ENCODE measurements around the gene EPHB4. TPM values are rescaled to one million over a fixed set of nuclear protein-coding genes. Genes with fewer than 3 reads are reported as not detected.

EPHB4 gene
- total and polyA plus RNA-seq, 2 donors (not counting 3 experiments of a cell fraction or from before 2014, with no cell fraction given) = 193 to 274 TPM

- intact Hi-C loops (cut with micrococcal nuclease) = loop anchor here (10.0 kb wide), 1 partner anchor 277 kb away; the partner anchor contains the start of genes FBXO24 and LRCH4
- POLR2A ChIA-PET = interaction anchor here (0.6 to 0.7 kb wide), 2 partner anchors 14 to 25 kb away, joined by 3 to 4 read pairs; partner anchors contain the start of gene SRRT
- FAIRE-seq = no peak
These were observed 34.3 kb upstream of the EPHB4 start for GRCh38 chr7:100861616-100861985.

More at GRCh38 chr7:100861616-100861985, 34.3 kb upstream of the EPHB4 start:
- no peak for DNase-seq (ENCODE audit: low read depth, low spot score)
- peaks cover 5 to 7% of the 10 kb centered on the region in 2 experiments for H3K36me3 ChIP-seq (ENCODE audit: control insufficient read depth in 2 of 2, extremely low read depth in 1 of 2, insufficient read depth in 2 of 2, low read length in 2 of 2)
- no peaks in the 10 kb centered on the region for H3K9me3 ChIP-seq (replicated peaks; ENCODE audit: control insufficient read depth, insufficient read depth, low read length)
- no TSS peak for BruUV-seq (replicated peaks)
- H3K9ac ChIP-seq (replicated peaks; ENCODE audit: extremely low read depth, insufficient read depth, low read length) = no peak overlapping the region
- H3K9me1 ChIP-seq (replicated peaks; ENCODE audit: control insufficient read depth, extremely low read depth, insufficient read depth, low read length) = no peaks in the 10 kb centered on the region
- no peak overlapping the region for H3K27ac ChIP-seq (ENCODE audit: insufficient read depth, low read depth, low read length)
- TF ChIP-seq JUN (IDR thresholded peaks at IDR 0.05; ENCODE audit: borderline replicate concordance, insufficient read depth, insufficient read length, low read depth) (no peak), GATA2 (IDR thresholded peaks at IDR 0.05; ENCODE audit: insufficient read depth, insufficient read length, low read depth, low read length) (no peak), MAX (IDR thresholded peaks at IDR 0.05; ENCODE audit: insufficient read depth, insufficient read length) (no peak), EZH2 (IDR thresholded peaks at IDR 0.05; ENCODE audit: borderline replicate concordance, low read depth, low read length, severe bottlenecking) (no peak), MYC (IDR thresholded peaks at IDR 0.05; ENCODE audit: low read depth, low read length) (no peak), POLR2A (IDR thresholded peaks at IDR 0.05; ENCODE audit: low read depth, low read length) (no peak), POLR2AphosphoS5 (IDR thresholded peaks at IDR 0.05; ENCODE audit: insufficient read depth, low read depth, low read length) (no peak), CTCF (IDR thresholded peaks at IDR 0.05; ENCODE audit: extremely low read depth in 1 of 2, insufficient read depth in 1 of 2, low read depth in 1 of 2, low read length in 2 of 2) (no peak), FOS (IDR thresholded peaks at IDR 0.05; ENCODE audit: borderline replicate concordance, insufficient read depth, low read length) (no peak)
- dilution Hi-C loops (cut with MboI; ENCODE audit: extremely low pct_ligation_motif_present, low sequenced_read_pairs) = no loop called here
- H3K4me3 ChIP-seq (replicated peaks in 1 of 3; ENCODE audit: insufficient read depth in 1 of 3, low read depth in 1 of 3, low read length in 3 of 3) = no peak overlapping the region
- H2AFZ ChIP-seq (ENCODE audit: low read depth, low read length) = no peak overlapping the region
- CTCF ChIA-PET = interaction anchor here (1.1 to 1.6 kb wide), 2 partner anchors 9 to 62 kb away, joined by 6 read pairs; partner anchors contain the start of gene SLC12A9
- H3K4me2 ChIP-seq (ENCODE audit: insufficient read depth, low read length) = no peak overlapping the region
- no peaks in the 10 kb centered on the region for H3K27me3 ChIP-seq (ENCODE audit: control insufficient read depth in 2 of 2, insufficient read depth in 2 of 2, low read length in 2 of 2)
- H3K4me1 ChIP-seq (ENCODE audit: control insufficient read depth, extremely low read depth, insufficient read depth, low read length) = peaks cover 24% of the 10 kb centered on the region
- no peaks in the 10 kb centered on the region for H4K20me1 ChIP-seq (replicated peaks; ENCODE audit: control insufficient read depth, extremely low read depth, insufficient read depth, low read length)
- H3K79me2 ChIP-seq (ENCODE audit: control insufficient read depth, insufficient read depth, low read length) = no peaks in the 10 kb centered on the region

Measured in endothelial cell of umbilical vein (primary cell).